ENCODE results near the gene CDKN2AIP.

The CDKN2AIP gene

GRCh38 chr4:183492791-183493222 is 48.4 kb downstream of the CDKN2AIP start:
- H3K4me1 ChIP-seq (ENCODE audit: control insufficient read depth in 2 of 2, insufficient read depth in 1 of 2, low read depth in 1 of 2, low read length in 2 of 2), result no peaks in the 10 kb centered on the region
- H4K91ac ChIP-seq (ENCODE audit: low read depth, low read length, poor library complexity), result no peak overlapping the region
- no peak overlapping the region for H2BK5ac ChIP-seq (ENCODE audit: low read length)
- H2BK120ac ChIP-seq (ENCODE audit: low read depth, low read length), result no peak overlapping the region
- no peak overlapping the region for H3K4me2 ChIP-seq (ENCODE audit: insufficient read depth, low read length, poor library complexity, severe bottlenecking)
- H3K23ac ChIP-seq (ENCODE audit: low read depth, low read length, poor library complexity), result no peak overlapping the region
- H3K14ac ChIP-seq (ENCODE audit: low read length), result no peak overlapping the region
- no peak overlapping the region for H4K8ac ChIP-seq (ENCODE audit: low read depth, low read length)
- H2BK15ac ChIP-seq (ENCODE audit: low read length), result no peak overlapping the region
- H3K27me3 ChIP-seq (ENCODE audit: control insufficient read depth in 3 of 3, insufficient read depth in 3 of 3, low read depth in 1 of 3, low read length in 3 of 3), result no peaks in the 10 kb centered on the region
- no peak overlapping the region for H3K4me3 ChIP-seq (ENCODE audit: low read length in 2 of 2)
- no CpG with 5 or more reads among the region's 3 CpGs for WGBS, 2 donors (ENCODE audit: extremely low coverage in 2 of 2, insufficient read length in 2 of 2, insufficient replicate concordance in 1 of 2)
- H3K36me3 ChIP-seq (replicated peaks in 1 of 2; ENCODE audit: control insufficient read depth in 2 of 2, insufficient read depth in 2 of 2, low read length in 2 of 2), result peaks cover 3 to 16% of the 10 kb centered on the region in 2 donors
- H3K9ac ChIP-seq (ENCODE audit: low read depth, low read length, poor library complexity), result no peak overlapping the region
- no peak for DNase-seq (ENCODE audit: low spot score)
- H2AK5ac ChIP-seq (ENCODE audit: low read depth, low read length), result no peak overlapping the region
- no peaks in the 10 kb centered on the region for H3K9me3 ChIP-seq (replicated peaks in 1 of 2; ENCODE audit: control insufficient read depth in 2 of 2, insufficient read depth in 1 of 2, low read depth in 1 of 2, low read length in 2 of 2)
- no peak overlapping the region for H2AFZ ChIP-seq (ENCODE audit: low read length)
- H3K4ac ChIP-seq (ENCODE audit: low read length), result no peak overlapping the region
- H3K18ac ChIP-seq (ENCODE audit: low read length), result no peak overlapping the region
- no peak overlapping the region for H2BK12ac ChIP-seq (ENCODE audit: low read length)
- H3K79me1 ChIP-seq (ENCODE audit: low read depth, low read length), result no peaks in the 10 kb centered on the region
- H3K27ac ChIP-seq (replicated peaks; ENCODE audit: low read length), result no peak overlapping the region

- Histone ChIP-seq H3K9ac (ENCODE audit: low read depth, low read length, poor library complexity) (no peak overlapping the region), H3K18ac (ENCODE audit: low read length) (no peak overlapping the region), H3K27me3 (ENCODE audit: control insufficient read depth in 3 of 3, insufficient read depth in 3 of 3, low read depth in 1 of 3, low read length in 3 of 3) (no peaks in the 10 kb centered on the region), H3K27ac (replicated peaks; ENCODE audit: low read length) (no peak overlapping the region), H3K4me2 (ENCODE audit: insufficient read depth, low read length, poor library complexity, severe bottlenecking) (no peak overlapping the region), H2AK5ac (ENCODE audit: low read depth, low read length) (no peak overlapping the region), H4K91ac (ENCODE audit: low read depth, low read length, poor library complexity) (no peak overlapping the region), H2BK120ac (ENCODE audit: low read depth, low read length) (no peak overlapping the region), H3K4me3 (ENCODE audit: low read length in 2 of 2) (no peak overlapping the region), H3K9me3 (replicated peaks in 1 of 2; ENCODE audit: control insufficient read depth in 2 of 2, insufficient read depth in 1 of 2, low read depth in 1 of 2, low read length in 2 of 2) (no peaks in the 10 kb centered on the region), H2BK15ac (ENCODE audit: low read length) (no peak overlapping the region), H3K79me1 (ENCODE audit: low read depth, low read length) (no peaks in the 10 kb centered on the region), H3K23ac (ENCODE audit: low read depth, low read length, poor library complexity) (no peak overlapping the region), H2BK5ac (ENCODE audit: low read length) (no peak overlapping the region), H3K14ac (ENCODE audit: low read length) (no peak overlapping the region), H3K4me1 (ENCODE audit: control insufficient read depth in 2 of 2, insufficient read depth in 1 of 2, low read depth in 1 of 2, low read length in 2 of 2) (no peaks in the 10 kb centered on the region), H3K4ac (ENCODE audit: low read length) (no peak overlapping the region), H2AFZ (ENCODE audit: low read length) (no peak overlapping the region), H3K36me3 (replicated peaks in 1 of 2; ENCODE audit: control insufficient read depth in 2 of 2, insufficient read depth in 2 of 2, low read length in 2 of 2) (peaks cover 3 to 16% of the 10 kb centered on the region in 2 donors), H2BK12ac (ENCODE audit: low read length) (no peak overlapping the region), H4K8ac (ENCODE audit: low read depth, low read length) (no peak overlapping the region)
- no peak for DNase-seq (ENCODE audit: low spot score)
- WGBS, 2 donors (ENCODE audit: extremely low coverage in 2 of 2, insufficient read length in 2 of 2, insufficient replicate concordance in 1 of 2), result no CpG with 5 or more reads among the region's 3 CpGs
Measured at GRCh38 chr4:183493246-183493645, 48.8 kb downstream of the CDKN2AIP start.

- Histone ChIP-seq H2BK5ac (ENCODE audit: low read length) (no peak overlapping the region), H2AFZ (ENCODE audit: low read length) (no peak overlapping the region), H2BK12ac (ENCODE audit: low read length) (no peak overlapping the region), H4K8ac (ENCODE audit: low read depth, low read length) (no peak overlapping the region), H3K9ac (ENCODE audit: low read depth, low read length, poor library complexity) (no peak overlapping the region), H3K4me3 (ENCODE audit: low read length in 2 of 2) (no peak overlapping the region), H3K4me1 (ENCODE audit: control insufficient read depth in 2 of 2, insufficient read depth in 1 of 2, low read depth in 1 of 2, low read length in 2 of 2) (no peaks in the 10 kb centered on the region), H3K14ac (ENCODE audit: low read length) (no peak overlapping the region), H2AK5ac (ENCODE audit: low read depth, low read length) (no peak overlapping the region), H3K79me1 (ENCODE audit: low read depth, low read length) (no peaks in the 10 kb centered on the region), H3K23ac (ENCODE audit: low read depth, low read length, poor library complexity) (no peak overlapping the region), H3K27ac (replicated peaks; ENCODE audit: low read length) (no peak overlapping the region), H2BK120ac (ENCODE audit: low read depth, low read length) (no peak overlapping the region), H2BK15ac (ENCODE audit: low read length) (no peak overlapping the region), H3K36me3 (replicated peaks in 1 of 2; ENCODE audit: control insufficient read depth in 2 of 2, insufficient read depth in 2 of 2, low read length in 2 of 2) (peaks cover 3 to 16% of the 10 kb centered on the region in 2 donors), H3K4me2 (ENCODE audit: insufficient read depth, low read length, poor library complexity, severe bottlenecking) (no peak overlapping the region), H3K18ac (ENCODE audit: low read length) (no peak overlapping the region), H3K9me3 (replicated peaks in 1 of 2; ENCODE audit: control insufficient read depth in 2 of 2, insufficient read depth in 1 of 2, low read depth in 1 of 2, low read length in 2 of 2) (no peaks in the 10 kb centered on the region), H3K4ac (ENCODE audit: low read length) (no peak overlapping the region), H3K27me3 (ENCODE audit: control insufficient read depth in 3 of 3, insufficient read depth in 3 of 3, low read depth in 1 of 3, low read length in 3 of 3) (no peaks in the 10 kb centered on the region), H4K91ac (ENCODE audit: low read depth, low read length, poor library complexity) (no peak overlapping the region)
- DNase-seq (ENCODE audit: low spot score), result no peak
- WGBS, 2 donors (ENCODE audit: extremely low coverage in 2 of 2, insufficient read length in 2 of 2, insufficient replicate concordance in 1 of 2), result no CpG with 5 or more reads among the region's 3 CpGs
Measured at GRCh38 chr4:183495184-183495583, 50.7 kb downstream of the CDKN2AIP start.

Data from neuronal stem cell (in vitro differentiated cells).